PC-9 (cell line): ENCODE data around the gene BRD1. TPM values are rescaled to one million over a fixed set of nuclear protein-coding genes. Genes with fewer than 3 reads are reported as not detected.

ENCODE experiments used
- BruUV-seq: library from RNA; stranded (reverse); fragments of 400-500 nt; replicated peaks from 2 replicates; lab custom pipeline; 2021; lab: Mats Ljungman, UMichigan
- CTCF ChIA-PET: fragments of 300-600 bp; sonication (Branson Sonifier 250); formaldehyde crosslinking; loops from one replicate; lab custom pipeline; 2022; ENCODE audit warnings: antibody characterized with exemption; lab: Charles Lee
- POLR2A ChIA-PET: fragments of 300-600 bp; sonication (Branson Sonifier 250); formaldehyde crosslinking; loops from one replicate; lab custom pipeline; 2022; ENCODE audit warnings: antibody characterized with exemption; ENCODE audit not compliant: unreplicated experiment; lab: Charles Lee
- DNase-seq, 2 experiments: peaks; one replicate each; pipeline versions ENCODE4 v3.0.0 to v3.0.0-alpha.2; 2015 to 2022; ENCODE audit warnings: mixed read lengths in 1 of 2
- H2AFZ ChIP-seq: fragments of 200-600 bp; sonication (generic); 2 replicates; pipeline ENCODE4 v1.8.1; 2017; ENCODE audit warnings: antibody characterized with exemption
- H3F3A ChIP-seq: fragments of 200-600 bp; sonication (generic); 2 replicates; pipeline ENCODE4 v1.8.1; 2017; ENCODE audit warnings: antibody characterized with exemption, mild to moderate bottlenecking, low read depth; ENCODE audit not compliant: insufficient read depth
- H3K27ac ChIP-seq: fragments of 200-600 bp; sonication (generic); 2 replicates; pipeline ENCODE4 v1.6.1; 2016; ENCODE audit warnings: mixed run types
- H3K27me3 ChIP-seq: fragments of 200-600 bp; sonication (generic); 2 replicates; pipeline ENCODE4 v1.6.1; 2016; ENCODE audit warnings: low read depth, mixed run types; ENCODE audit not compliant: insufficient read depth
- H3K36me3 ChIP-seq: fragments of 200-600 bp; sonication (generic); 2 replicates; pipeline ENCODE4 v1.6.1; 2016; ENCODE audit warnings: low read depth, mixed run types
- H3K4me1 ChIP-seq: fragments of 200-600 bp; sonication (generic); replicated peaks from 2 replicates; pipeline ENCODE4 v1.6.1; 2016; ENCODE audit warnings: mixed run types; ENCODE audit not compliant: insufficient read depth
- H3K4me2 ChIP-seq: fragments of 200-600 bp; sonication (generic); 2 replicates; pipeline ENCODE4 v1.6.1; 2017; ENCODE audit warnings: mixed run types
- H3K4me3 ChIP-seq: fragments of 200-600 bp; sonication (generic); 2 replicates; pipeline ENCODE4 v1.6.1; 2016; ENCODE audit warnings: mixed run types
- H3K79me2 ChIP-seq: fragments of 200-600 bp; sonication (generic); 2 replicates; pipeline ENCODE4 v1.6.1; 2017; ENCODE audit warnings: low read depth, mixed run types
- H3K9me2 ChIP-seq: fragments of 200-600 bp; sonication (generic); 2 replicates; pipeline ENCODE4 v1.8.1; 2017; ENCODE audit warnings: mild to moderate bottlenecking; ENCODE audit not compliant: insufficient read depth
- H3K9me3 ChIP-seq: fragments of 200-600 bp; sonication (generic); 2 replicates; pipeline ENCODE4 v1.8.1; 2016; ENCODE audit warnings: low read depth; ENCODE audit not compliant: insufficient read depth
- H4K20me1 ChIP-seq: fragments of 200-600 bp; sonication (generic); 2 replicates; pipeline ENCODE4 v1.8.1; 2017; ENCODE audit not compliant: insufficient read depth
- EZH2 ChIP-seq: fragments of 200-600 bp; sonication (generic); IDR thresholded peaks from 2 replicates; pipeline ENCODE4 v1.8.0; 2017; ENCODE audit warnings: antibody characterized with exemption, low read depth
- intact Hi-C: fragments of 100-400 bp; cut with micrococcal nuclease; formaldehyde crosslinking; loops from one replicate; pipeline ENCODE4 v1.10.0; 2022; ENCODE audit not compliant: unreplicated experiment
- total RNA-seq: library from RNA; stranded (reverse); gene quantifications from 2 replicates; pipeline ENCODE4 v1.2.3, GENCODE V29; 2021
- TF ChIP-seq, protein P1 (sequence below): fragments of 200-600 bp; sonication (generic); conservative IDR thresholded peaks from 2 replicates; pipeline ENCODE4 v1.6.1; 2017; ENCODE audit warnings: mixed run types, antibody characterized with exemption, mild to moderate bottlenecking, moderate library complexity

BRD1 gene
- total RNA-seq, 1 experiment from 2014 or later: 28.5 TPM

- TF ChIP-seq, protein P1, sequence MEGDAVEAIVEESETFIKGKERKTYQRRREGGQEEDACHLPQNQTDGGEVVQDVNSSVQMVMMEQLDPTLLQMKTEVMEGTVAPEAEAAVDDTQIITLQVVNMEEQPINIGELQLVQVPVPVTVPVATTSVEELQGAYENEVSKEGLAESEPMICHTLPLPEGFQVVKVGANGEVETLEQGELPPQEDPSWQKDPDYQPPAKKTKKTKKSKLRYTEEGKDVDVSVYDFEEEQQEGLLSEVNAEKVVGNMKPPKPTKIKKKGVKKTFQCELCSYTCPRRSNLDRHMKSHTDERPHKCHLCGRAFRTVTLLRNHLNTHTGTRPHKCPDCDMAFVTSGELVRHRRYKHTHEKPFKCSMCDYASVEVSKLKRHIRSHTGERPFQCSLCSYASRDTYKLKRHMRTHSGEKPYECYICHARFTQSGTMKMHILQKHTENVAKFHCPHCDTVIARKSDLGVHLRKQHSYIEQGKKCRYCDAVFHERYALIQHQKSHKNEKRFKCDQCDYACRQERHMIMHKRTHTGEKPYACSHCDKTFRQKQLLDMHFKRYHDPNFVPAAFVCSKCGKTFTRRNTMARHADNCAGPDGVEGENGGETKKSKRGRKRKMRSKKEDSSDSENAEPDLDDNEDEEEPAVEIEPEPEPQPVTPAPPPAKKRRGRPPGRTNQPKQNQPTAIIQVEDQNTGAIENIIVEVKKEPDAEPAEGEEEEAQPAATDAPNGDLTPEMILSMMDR: no peak
- TF ChIP-seq EZH2: no peak
- H2AFZ ChIP-seq: no peak overlapping the region
- no peaks in the 10 kb centered on the region for H3K9me2 ChIP-seq
- ChIA-PET CTCF (no interaction called here), POLR2A (interaction anchor here (0.7 kb wide), 1 partner anchor 116 kb away, joined by 3 read pairs; no protein-coding TSS in a partner anchor)
- no peaks in the 10 kb centered on the region; the same call in 1 of the 2 replicates for H3F3A ChIP-seq
- H3K9me3 ChIP-seq: no peaks in the 10 kb centered on the region
- intact Hi-C loops: no loop called here
- H3K79me2 ChIP-seq: peaks cover 74% of the 10 kb centered on the region
- H3K36me3 ChIP-seq: peaks cover 14% of the 10 kb centered on the region
- H4K20me1 ChIP-seq: peaks cover 84% of the 10 kb centered on the region
- H3K4me1 ChIP-seq: no peaks in the 10 kb centered on the region
- no TSS peak for BruUV-seq
- no peaks in the 10 kb centered on the region for H3K27me3 ChIP-seq
- H3K4me2 ChIP-seq: no peak overlapping the region
- H3K27ac ChIP-seq: no peak overlapping the region
- no peak for DNase-seq
- no peak overlapping the region for H3K4me3 ChIP-seq
These were observed 26.1 kb downstream of the BRD1 start for GRCh38 chr22:49801391-49802060.

- Histone ChIP-seq H3K4me1 (no peaks in the 10 kb centered on the region), H3F3A (no peaks in the 10 kb centered on the region; the same call in 1 of the 2 replicates), H3K9me3 (no peaks in the 10 kb centered on the region), H3K36me3 (peaks cover 16% of the 10 kb centered on the region), H3K79me2 (peaks cover 65% of the 10 kb centered on the region), H3K4me3 (no peak overlapping the region), H3K27ac (no peak overlapping the region), H4K20me1 (peaks cover 83% of the 10 kb centered on the region), H3K9me2 (no peaks in the 10 kb centered on the region), H3K27me3 (no peaks in the 10 kb centered on the region), H3K4me2 (no peak overlapping the region), H2AFZ (no peak overlapping the region)
- BruUV-seq: no TSS peak
- CTCF ChIA-PET: no interaction called here
- intact Hi-C loops: no loop called here
- TF ChIP-seq EZH2: no peak
- TF ChIP-seq, protein P1: no peak
- DNase-seq: no peak
- POLR2A ChIA-PET: interaction anchor here (0.7 kb wide), 1 partner anchor 117 kb away, joined by 3 read pairs; no protein-coding TSS in a partner anchor
These were observed 27.1 kb downstream of the BRD1 start for GRCh38 chr22:49800408-49801238.

DNA sequence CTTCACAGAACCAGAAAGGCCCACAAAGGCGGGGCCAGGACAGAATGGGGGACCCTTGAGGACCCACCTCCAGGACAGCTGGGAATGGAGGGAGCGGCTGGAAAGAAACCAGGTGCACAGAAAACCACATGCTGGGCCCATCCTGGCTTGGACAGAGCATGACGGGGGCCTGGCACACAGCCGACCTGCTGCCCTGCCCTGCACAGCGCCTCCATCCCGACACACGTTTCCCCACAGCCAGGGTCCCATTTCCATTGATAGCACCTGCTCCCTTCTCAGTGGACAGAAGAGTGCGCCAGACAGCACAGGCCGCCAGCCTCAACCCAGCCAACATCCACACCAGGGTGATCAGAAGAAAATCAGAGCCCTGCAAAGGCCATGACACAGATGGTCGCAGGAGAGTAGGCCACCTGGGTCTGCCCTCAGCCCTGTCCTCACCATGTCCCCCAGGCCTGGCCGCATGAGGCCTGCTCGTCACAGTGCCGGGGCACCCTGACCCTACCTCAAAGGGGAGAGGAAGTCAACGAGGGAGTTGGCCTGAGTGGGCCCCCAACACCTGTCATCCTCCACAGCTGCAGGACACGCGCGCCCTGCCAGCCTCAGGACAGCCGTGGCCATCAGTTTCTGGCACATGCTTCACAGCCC, 28.1 kb downstream of the BRD1 start:
- Histone ChIP-seq H3K79me2 (peaks cover 54% of the 10 kb centered on the region), H3F3A (no peaks in the 10 kb centered on the region), H4K20me1 (peaks cover 81% of the 10 kb centered on the region), H2AFZ (no peak overlapping the region), H3K27ac (no peak overlapping the region), H3K4me2 (no peak overlapping the region), H3K4me3 (no peak overlapping the region), H3K9me3 (no peaks in the 10 kb centered on the region), H3K27me3 (no peaks in the 10 kb centered on the region), H3K4me1 (no peaks in the 10 kb centered on the region), H3K9me2 (no peaks in the 10 kb centered on the region), H3K36me3 (peaks cover 27% of the 10 kb centered on the region)
- intact Hi-C loops: no loop called here
- POLR2A ChIA-PET: no interaction called here
- no peak for DNase-seq
- TF ChIP-seq, protein P1: no peak
- TF ChIP-seq EZH2: no peak
- BruUV-seq: no TSS peak
- CTCF ChIA-PET: no interaction called here
